GM18505 (cell line): Measurements from ENCODE around the gene GRHL1.

Experiments
- ATAC-seq: cut with Tn5 transposase; IDR thresholded peaks from one replicate; pipeline ENCODE4 v1.9.1; 2021; ENCODE audit not compliant: unreplicated experiment
- POLR2A ChIP-seq: IDR thresholded peaks from 4 replicates; pipeline ENCODE4 v1.6.1; 2011; ENCODE audit warnings: borderline replicate concordance; ENCODE audit not compliant: insufficient read depth, insufficient read length; ENCODE audit errors: extremely low read depth

Gene GRHL1

GRCh38 chr2:9954136-9954535 is 2.6 kb downstream of the GRHL1 start:
- no peak for ATAC-seq
- TF ChIP-seq POLR2A = no peak

GRCh38 chr2:9958057-9958456 is 6.6 kb downstream of the GRHL1 start:
- no peak for TF ChIP-seq POLR2A
- ATAC-seq = no peak

- ATAC-seq = no peak
- no peak for TF ChIP-seq POLR2A
These were observed 7.8 kb downstream of the GRHL1 start for GRCh38 chr2:9959262-9959661.

- no peak for TF ChIP-seq POLR2A
- no peak for ATAC-seq
These were observed 9.5 kb downstream of the GRHL1 start for GRCh38 chr2:9961013-9961412.

GRCh38 chr2:9964334-9964980 is 13.0 kb downstream of the GRHL1 start:
- no peak for TF ChIP-seq POLR2A
- no peak for ATAC-seq

- TF ChIP-seq POLR2A = no peak
- ATAC-seq = no peak
These were observed 13.8 kb downstream of the GRHL1 start for GRCh38 chr2:9965119-9965822.

GRCh38 chr2:9966491-9967022 is 15.1 kb downstream of the GRHL1 start:
- ATAC-seq = no peak
- no peak for TF ChIP-seq POLR2A

GRCh38 chr2:9967053-9967775 is 15.7 kb downstream of the GRHL1 start:
- no peak for ATAC-seq
- TF ChIP-seq POLR2A = no peak

- ATAC-seq = no peak
- TF ChIP-seq POLR2A = no peak
These were observed 17.3 kb downstream of the GRHL1 start for GRCh38 chr2:9968553-9969497.

GRCh38 chr2:9970200-9971044 is 18.9 kb downstream of the GRHL1 start:
- no peak for ATAC-seq
- no peak for TF ChIP-seq POLR2A

GRCh38 chr2:9971105-9971818 is 19.8 kb downstream of the GRHL1 start:
- TF ChIP-seq POLR2A = no peak
- ATAC-seq = no peak
